Stimulated activated naive B cell treated with anti-CD40 and anti-IgM and Interleukin-4, amounts not matched to agents 10 μg/mL and 1 μg/mL and 100 μg/mL, for 72 hours (primary cell): ENCODE measurements around the gene NRP2.

Experiments used
- ATAC-seq, 2 donors: fragments of 150-1000 bp; cut with Tn5 transposase; replicated peaks; 2 replicates each; pipeline ENCODE4 v1.10.0; 2021; ENCODE audit warnings: moderate library complexity in 1 of 2
- DNase-seq: peaks from one replicate; pipeline ENCODE4 v3.0.0; 2021
- H3K27ac Mint-ChIP-seq: one replicate; pipeline ENCODE4 v1.8.0; 2022; ENCODE audit warnings: mild to moderate bottlenecking, mixed read lengths
- H3K27me3 Mint-ChIP-seq, 2 donors: one replicate each; pipeline ENCODE4 v1.8.0; 2022; ENCODE audit warnings: mixed read lengths in 2 of 2
- H3K36me3 Mint-ChIP-seq, 2 donors: one replicate each; pipeline ENCODE4 v1.8.0; 2022; ENCODE audit warnings: mixed read lengths in 2 of 2, mild to moderate bottlenecking in 1 of 2
- H3K4me1 Mint-ChIP-seq, 2 donors: one replicate each; pipeline ENCODE4 v1.8.0; 2022; ENCODE audit warnings: mixed read lengths in 2 of 2, mild to moderate bottlenecking in 1 of 2
- H3K4me3 Mint-ChIP-seq, 2 donors: one replicate each; pipeline ENCODE4 v1.8.0; 2022; ENCODE audit warnings: mild to moderate bottlenecking in 2 of 2, mixed read lengths in 2 of 2, moderate library complexity in 1 of 2
- H3K9me3 Mint-ChIP-seq, 2 donors: one replicate each; pipeline ENCODE4 v1.8.0; 2022; ENCODE audit warnings: mixed read lengths in 2 of 2, mild to moderate bottlenecking in 1 of 2

Gene NRP2

DNA sequence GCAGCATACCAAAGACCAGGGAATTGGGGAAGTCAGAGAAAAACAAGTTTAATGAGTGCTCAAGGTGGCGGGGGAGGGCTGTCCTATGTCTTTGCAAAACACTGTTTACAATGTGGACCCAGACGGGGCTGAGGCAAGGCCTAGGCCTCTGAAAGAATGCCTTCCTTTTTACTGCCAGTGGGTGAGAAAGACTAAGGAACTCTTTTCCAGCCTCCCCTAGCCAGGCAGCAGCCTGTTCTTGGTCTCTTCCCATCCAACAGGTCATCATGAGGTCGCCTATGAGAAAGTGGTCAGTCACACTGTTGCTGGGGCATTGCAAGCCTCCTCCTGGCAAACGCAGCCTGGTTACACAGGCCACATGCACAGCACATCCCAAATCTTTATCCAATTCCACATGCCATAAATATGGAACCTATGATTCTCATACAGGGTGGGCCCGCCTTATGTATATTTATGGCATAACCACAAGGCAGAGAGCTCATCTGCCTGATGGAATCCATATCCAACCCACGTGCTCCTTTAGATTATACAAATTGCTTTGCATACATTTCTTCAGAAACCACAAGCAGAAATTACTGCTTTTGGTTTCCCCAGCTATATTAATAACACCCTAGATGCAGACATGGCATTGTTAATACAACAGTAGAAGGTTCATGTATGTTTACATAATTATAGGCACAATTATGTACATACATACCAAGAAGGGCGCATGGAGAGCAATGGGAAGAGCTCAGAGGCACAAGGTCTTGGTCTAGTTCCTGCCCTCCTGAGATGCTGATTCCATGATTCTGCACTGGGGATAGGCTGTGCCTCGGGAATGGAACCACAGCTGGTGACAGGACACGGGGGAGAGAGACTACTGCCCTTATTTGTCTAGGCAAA is 48.6 kb downstream of the NRP2 start:
- Mint-ChIP-seq H3K27ac (no peak overlapping the region), H3K4me1 (peaks cover 0 to 15% of the 10 kb centered on the region in 2 donors), H3K4me3 (no peak overlapping the region), H3K27me3 (no peaks in the 10 kb centered on the region), H3K36me3 (peaks cover 15 to 35% of the 10 kb centered on the region in 2 donors), H3K9me3 (no peaks in the 10 kb centered on the region)
- DNase-seq (no peak), ATAC-seq (no peak)

DNA sequence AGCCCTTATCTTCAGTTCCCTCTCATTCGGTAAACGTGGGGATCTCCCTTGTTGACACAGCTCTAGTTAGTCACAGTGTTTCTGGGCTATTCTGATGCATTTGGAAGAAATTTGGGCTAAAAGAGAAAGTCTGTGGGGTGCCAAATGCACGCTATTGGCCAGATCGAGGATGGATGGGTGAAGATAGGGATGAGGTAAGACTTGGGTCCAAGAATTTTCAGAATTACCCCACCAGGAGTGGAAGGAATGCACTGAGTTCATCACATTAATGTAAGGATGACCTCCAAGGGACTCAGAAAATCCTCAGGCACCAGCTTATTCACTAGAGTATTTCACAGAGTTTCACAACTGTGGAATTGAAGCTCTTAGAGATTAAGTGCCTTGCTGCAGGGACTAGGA is 49.3 kb downstream of the NRP2 start:
- Mint-ChIP-seq H3K27me3 (no peaks in the 10 kb centered on the region), H3K9me3 (no peaks in the 10 kb centered on the region), H3K4me1 (peaks cover 0 to 15% of the 10 kb centered on the region in 2 donors), H3K27ac (no peak overlapping the region), H3K4me3 (no peak overlapping the region), H3K36me3 (peaks cover 11 to 28% of the 10 kb centered on the region in 2 donors)
- DNase-seq (no peak), ATAC-seq (no peak)

DNA sequence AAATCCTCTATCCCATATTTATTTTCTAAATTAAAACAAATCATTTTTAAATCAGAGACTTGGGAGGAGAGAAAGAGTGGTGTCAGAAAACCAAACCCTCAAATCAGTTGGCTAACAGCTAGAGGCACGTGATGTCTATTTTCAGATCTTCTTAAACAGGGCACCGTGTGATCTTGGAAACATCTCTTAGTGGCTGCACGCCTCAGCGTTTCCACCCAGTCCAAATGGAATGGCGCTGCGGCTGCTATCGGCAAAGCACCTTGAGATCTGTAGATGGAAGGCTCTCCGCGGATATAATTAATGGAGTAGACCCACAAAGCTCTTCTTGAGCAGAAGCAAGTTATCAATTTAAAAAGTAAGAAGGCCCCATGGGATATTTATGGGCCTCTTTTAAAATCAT is 50.0 kb downstream of the NRP2 start:
- Mint-ChIP-seq H3K4me3 (no peak overlapping the region), H3K4me1 (peaks cover 0 to 15% of the 10 kb centered on the region in 2 donors), H3K36me3 (peaks cover 11 to 21% of the 10 kb centered on the region in 2 donors), H3K27ac (no peak overlapping the region), H3K27me3 (no peaks in the 10 kb centered on the region), H3K9me3 (no peaks in the 10 kb centered on the region)
- ATAC-seq: no peak
- no peak for DNase-seq

DNA sequence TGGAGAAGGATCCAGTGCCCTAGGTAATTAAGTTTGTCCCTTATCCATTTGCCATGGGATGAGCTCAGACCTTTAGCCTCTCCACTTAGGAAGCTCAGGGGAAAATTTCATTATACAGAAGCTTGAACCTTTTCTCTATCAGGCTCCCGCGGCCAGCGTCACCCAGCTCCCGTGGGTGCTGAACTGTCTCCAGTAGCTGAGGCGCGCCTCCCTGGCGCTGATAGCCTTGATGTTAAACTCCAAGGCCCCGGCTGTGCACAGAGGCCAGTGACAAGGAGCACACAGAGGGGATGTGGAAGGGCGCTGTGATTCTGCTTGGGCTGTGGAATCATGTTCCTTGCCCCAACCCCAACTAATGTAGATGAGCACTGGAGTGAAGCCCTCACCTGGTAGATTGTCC is 50.8 kb downstream of the NRP2 start:
- no peak overlapping the region for H3K4me3 Mint-ChIP-seq
- H3K27me3 Mint-ChIP-seq: no peaks in the 10 kb centered on the region
- no peak for DNase-seq
- no peak for ATAC-seq
- H3K9me3 Mint-ChIP-seq: no peaks in the 10 kb centered on the region
- H3K27ac Mint-ChIP-seq: no peak overlapping the region
- peaks cover 6 to 13% of the 10 kb centered on the region in 2 donors for H3K36me3 Mint-ChIP-seq
- peaks cover 0 to 15% of the 10 kb centered on the region in 2 donors for H3K4me1 Mint-ChIP-seq

DNA sequence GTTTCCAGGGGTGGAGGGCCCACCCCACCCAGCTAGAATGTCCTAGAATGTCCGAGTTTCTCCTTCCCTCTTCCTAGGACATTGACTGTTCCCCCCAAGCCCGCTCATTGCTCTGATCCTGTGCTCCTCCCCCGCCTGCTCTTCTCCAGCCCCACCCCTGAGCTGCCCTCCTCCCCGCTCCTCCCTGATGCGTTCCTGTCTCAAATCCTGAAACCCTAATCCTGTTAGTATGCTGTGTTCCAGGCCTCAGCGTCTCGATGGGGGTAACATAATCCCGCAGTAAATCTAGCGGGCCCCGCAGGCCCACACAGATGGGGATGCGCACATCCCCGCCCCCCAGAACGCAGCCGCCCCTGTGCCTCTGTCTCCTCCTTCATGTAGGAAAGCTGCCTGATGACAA is 51.3 kb downstream of the NRP2 start:
- Mint-ChIP-seq H3K4me1 (peaks cover 0 to 15% of the 10 kb centered on the region in 2 donors), H3K27me3 (no peaks in the 10 kb centered on the region), H3K4me3 (no peak overlapping the region), H3K27ac (no peak overlapping the region), H3K36me3 (peaks cover 4 to 10% of the 10 kb centered on the region in 2 donors), H3K9me3 (no peaks in the 10 kb centered on the region)
- no peak for DNase-seq
- no peak for ATAC-seq

DNA sequence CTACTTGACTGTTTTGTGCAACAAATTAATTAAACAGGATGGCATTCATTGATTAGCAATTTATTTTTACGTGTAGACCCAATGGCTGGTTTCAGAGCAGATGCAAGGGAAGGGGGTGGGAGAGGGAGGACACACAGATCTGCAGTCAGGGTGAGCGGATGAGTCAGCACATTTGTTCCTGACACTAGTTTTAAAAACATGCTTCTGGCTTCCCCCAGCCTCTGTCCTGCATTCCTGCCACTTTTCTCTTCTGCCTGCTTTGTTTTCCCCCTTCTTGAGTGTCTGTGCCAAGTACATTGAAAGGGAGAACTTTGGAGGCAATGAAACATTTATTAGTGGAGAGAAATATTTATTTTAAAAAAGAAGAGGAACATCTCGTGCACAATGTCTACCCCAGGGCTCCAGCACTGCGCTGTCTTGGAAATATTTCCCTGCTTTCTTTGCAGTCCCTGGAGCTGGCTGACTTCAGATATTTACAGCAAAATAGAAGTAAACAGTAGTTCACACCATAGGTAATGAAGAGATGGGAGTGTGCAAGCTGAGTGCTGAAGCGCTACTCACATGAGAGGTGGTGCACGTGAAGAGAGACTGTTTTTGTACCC is 52.2 kb downstream of the NRP2 start:
- ATAC-seq (no peak), DNase-seq (no peak)
- H3K27me3 Mint-ChIP-seq: no peaks in the 10 kb centered on the region
- H3K9me3 Mint-ChIP-seq: no peaks in the 10 kb centered on the region
- H3K27ac Mint-ChIP-seq: no peak overlapping the region
- H3K4me1 Mint-ChIP-seq: peaks cover 0 to 15% of the 10 kb centered on the region in 2 donors
- no peak overlapping the region for H3K4me3 Mint-ChIP-seq
- peaks cover 3 to 10% of the 10 kb centered on the region in 2 donors for H3K36me3 Mint-ChIP-seq

DNA sequence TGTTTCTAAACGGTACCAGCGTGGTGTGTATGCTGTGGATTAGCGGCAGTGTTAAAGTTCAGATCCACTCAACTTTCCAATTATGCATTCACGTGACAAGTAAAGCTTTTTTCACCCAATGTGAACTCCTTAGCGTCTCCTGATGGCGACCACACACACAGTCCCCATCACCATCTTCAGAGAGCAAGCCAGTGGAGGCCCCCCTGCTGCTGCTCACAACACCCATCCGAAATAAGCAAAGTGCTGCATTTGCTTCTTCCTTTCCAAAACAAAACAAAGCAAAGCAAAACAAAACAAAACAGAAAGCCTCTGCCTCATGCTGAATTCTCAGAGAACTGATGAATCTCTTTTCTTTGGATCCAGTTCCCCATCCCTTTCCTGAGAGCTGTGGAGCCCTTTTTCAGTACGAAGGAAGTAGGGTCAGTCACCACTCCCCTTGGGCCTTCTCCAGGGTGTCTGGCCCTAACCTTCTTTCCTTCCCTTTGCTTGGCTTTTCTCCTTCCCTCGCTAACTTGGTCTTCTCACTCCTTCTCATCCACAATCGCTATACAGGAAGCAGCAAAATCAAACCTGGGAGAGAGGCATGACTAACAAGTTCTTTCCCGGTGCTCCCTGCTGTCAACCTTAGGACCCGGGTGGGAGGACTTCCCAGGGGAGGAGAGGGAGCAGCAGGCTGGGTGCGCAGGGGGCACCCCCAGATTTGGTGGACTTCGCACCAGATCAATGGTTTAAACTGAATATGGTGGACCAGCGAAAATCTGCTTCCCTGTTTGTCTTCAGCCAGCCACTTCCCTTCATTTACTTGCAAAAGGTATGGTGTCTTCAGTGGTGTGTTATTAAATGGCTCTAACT is 56.0 kb downstream of the NRP2 start:
- Mint-ChIP-seq H3K27me3 (peaks cover 0 to 6% of the 10 kb centered on the region in 2 donors), H3K4me1 (peaks cover 0 to 8% of the 10 kb centered on the region in 2 donors), H3K4me3 (no peak overlapping the region), H3K36me3 (peaks cover 16 to 26% of the 10 kb centered on the region in 2 donors), H3K9me3 (no peaks in the 10 kb centered on the region), H3K27ac (no peak overlapping the region)
- DNase-seq: no peak
- no peak for ATAC-seq

DNA sequence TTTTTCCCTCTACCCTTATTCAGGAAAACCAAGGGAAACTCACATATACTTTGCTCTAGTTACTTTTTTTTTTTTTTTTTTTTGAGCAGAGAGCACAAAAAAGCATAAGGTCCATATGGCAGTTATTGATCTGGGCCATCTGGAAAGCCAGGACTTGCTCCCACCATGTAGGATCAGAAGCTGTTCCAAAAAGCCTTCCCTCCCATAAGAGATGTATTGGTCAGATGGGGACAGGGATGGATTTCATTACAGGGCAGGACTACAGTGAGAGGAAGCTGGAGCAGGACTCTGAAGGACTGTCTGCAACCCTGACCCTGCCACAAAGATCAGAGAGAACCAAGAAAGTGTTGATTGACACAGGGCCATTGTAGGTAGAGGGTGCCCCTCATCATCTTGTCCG is 57.3 kb downstream of the NRP2 start:
- no peak overlapping the region for H3K27ac Mint-ChIP-seq
- H3K9me3 Mint-ChIP-seq: no peaks in the 10 kb centered on the region
- no peak overlapping the region for H3K4me3 Mint-ChIP-seq
- no peak for DNase-seq
- no peak for ATAC-seq
- peaks cover 0 to 6% of the 10 kb centered on the region in 2 donors for H3K27me3 Mint-ChIP-seq
- no peaks in the 10 kb centered on the region for H3K4me1 Mint-ChIP-seq
- peaks cover 16 to 37% of the 10 kb centered on the region in 2 donors for H3K36me3 Mint-ChIP-seq

DNA sequence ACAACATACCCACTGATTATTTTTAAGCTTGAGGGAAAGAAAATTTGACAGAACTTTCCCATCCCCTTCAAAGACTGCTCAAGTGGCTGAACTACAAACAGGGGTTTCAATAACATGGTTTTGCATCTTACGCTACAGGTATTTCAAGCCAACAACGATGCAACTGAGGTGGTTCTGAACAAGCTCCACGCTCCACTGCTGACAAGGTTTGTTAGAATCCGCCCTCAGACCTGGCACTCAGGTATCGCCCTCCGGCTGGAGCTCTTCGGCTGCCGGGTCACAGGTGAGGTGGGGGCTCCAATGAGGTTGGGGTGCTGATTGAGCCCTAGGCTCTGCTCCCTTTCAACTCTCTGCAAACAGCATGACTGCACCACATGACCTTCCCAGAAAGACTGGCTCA is 58.1 kb downstream of the NRP2 start:
- Mint-ChIP-seq H3K4me1 (no peaks in the 10 kb centered on the region), H3K4me3 (no peak overlapping the region), H3K27me3 (peaks cover 0 to 6% of the 10 kb centered on the region in 2 donors), H3K9me3 (no peaks in the 10 kb centered on the region), H3K36me3 (peaks cover 19 to 43% of the 10 kb centered on the region in 2 donors), H3K27ac (no peak overlapping the region)
- DNase-seq (no peak), ATAC-seq (no peak)

DNA sequence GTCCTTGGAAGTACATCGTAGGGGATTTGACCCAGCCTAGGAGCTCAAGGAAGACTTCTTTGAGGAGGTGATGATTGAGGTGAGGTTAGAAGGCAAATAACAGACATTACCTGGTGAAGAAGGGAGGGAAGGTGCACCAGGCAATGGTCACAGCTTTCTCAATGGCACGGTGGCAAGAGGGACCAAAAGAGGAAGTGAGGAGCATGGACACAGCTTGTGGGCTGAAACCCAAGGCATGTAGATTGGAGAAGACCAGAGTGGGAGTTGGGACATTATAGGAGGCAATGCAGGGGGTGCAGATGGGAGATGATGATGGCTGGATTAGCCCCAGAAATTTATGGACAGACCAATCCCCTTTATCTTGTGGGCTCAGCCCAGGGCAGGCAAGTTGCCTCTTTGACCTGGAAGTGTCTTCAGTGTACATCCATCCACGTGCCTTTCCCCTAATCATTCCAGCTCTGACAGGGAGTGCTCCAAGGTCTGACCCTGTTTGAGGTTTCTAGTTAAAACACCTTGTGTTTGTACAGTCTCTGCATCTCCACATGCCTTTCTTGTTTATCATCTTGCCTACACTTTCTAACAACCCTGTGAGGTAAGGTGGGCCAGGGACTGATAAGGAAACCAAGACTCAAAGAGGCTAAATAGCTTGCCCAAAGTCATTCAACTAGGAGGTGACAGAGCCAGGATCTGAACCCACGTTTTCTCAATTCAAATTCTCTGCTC is 59.1 kb downstream of the NRP2 start:
- no peak overlapping the region for H3K27ac Mint-ChIP-seq
- H3K36me3 Mint-ChIP-seq: peaks cover 22 to 50% of the 10 kb centered on the region in 2 donors
- no peaks in the 10 kb centered on the region for H3K4me1 Mint-ChIP-seq
- no peaks in the 10 kb centered on the region for H3K9me3 Mint-ChIP-seq
- peaks cover 0 to 6% of the 10 kb centered on the region in 2 donors for H3K27me3 Mint-ChIP-seq
- no peak for ATAC-seq
- no peak overlapping the region for H3K4me3 Mint-ChIP-seq
- DNase-seq: no peak

DNA sequence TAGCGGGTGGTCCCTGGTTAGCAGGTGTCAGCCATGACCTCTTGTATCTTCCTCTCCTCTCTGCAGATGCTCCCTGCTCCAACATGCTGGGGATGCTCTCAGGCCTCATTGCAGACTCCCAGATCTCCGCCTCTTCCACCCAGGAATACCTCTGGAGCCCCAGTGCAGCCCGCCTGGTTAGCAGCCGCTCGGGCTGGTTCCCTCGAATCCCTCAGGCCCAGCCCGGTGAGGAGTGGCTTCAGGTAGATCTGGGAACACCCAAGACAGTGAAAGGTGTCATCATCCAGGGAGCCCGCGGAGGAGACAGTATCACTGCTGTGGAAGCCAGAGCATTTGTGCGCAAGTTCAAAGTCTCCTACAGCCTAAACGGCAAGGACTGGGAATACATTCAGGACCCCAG is 60.8 kb downstream of the NRP2 start:
- DNase-seq (no peak), ATAC-seq (no peak)

DNA sequence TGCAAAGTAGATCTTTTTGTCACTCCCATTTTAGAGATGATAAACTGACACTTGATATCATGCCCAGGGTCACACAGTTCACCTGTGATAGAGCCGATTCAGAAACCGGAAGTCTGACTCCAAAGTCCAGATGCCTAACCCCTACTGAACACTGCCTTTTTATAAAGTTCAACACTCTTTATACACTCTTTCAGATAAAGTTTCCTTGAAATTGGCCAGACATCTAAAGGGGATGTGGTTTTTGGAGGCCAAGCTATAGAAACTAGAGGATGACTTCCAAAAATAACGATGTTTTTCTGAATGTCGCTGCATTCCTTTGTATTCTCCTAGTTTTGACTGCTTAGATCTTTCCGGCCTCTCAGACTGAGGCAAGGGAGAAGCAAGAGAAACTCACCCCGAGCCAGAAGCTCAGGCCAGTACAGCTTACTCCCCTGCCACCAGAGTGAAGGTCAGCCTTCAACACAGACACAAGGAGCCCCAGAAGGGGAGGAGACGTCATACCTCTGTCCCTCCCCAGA is 61.8 kb downstream of the NRP2 start:
- ATAC-seq: no peak
- no peaks in the 10 kb centered on the region for H3K9me3 Mint-ChIP-seq
- H3K4me1 Mint-ChIP-seq: peaks cover 0 to 5% of the 10 kb centered on the region in 2 donors
- H3K4me3 Mint-ChIP-seq: no peak overlapping the region
- DNase-seq: no peak
- H3K27me3 Mint-ChIP-seq: peaks cover 0 to 6% of the 10 kb centered on the region in 2 donors
- H3K36me3 Mint-ChIP-seq: peaks cover 22 to 43% of the 10 kb centered on the region in 2 donors
- no peak overlapping the region for H3K27ac Mint-ChIP-seq

More for the DNA sequence above, 60.8 kb downstream of the NRP2 start:
- Mint-ChIP-seq H3K36me3 (peaks cover 24 to 50% of the 10 kb centered on the region in 2 donors), H3K4me1 (peaks cover 0 to 5% of the 10 kb centered on the region in 2 donors), H3K27me3 (peaks cover 0 to 6% of the 10 kb centered on the region in 2 donors), H3K27ac (no peak overlapping the region), H3K9me3 (no peaks in the 10 kb centered on the region), H3K4me3 (no peak overlapping the region)

DNA sequence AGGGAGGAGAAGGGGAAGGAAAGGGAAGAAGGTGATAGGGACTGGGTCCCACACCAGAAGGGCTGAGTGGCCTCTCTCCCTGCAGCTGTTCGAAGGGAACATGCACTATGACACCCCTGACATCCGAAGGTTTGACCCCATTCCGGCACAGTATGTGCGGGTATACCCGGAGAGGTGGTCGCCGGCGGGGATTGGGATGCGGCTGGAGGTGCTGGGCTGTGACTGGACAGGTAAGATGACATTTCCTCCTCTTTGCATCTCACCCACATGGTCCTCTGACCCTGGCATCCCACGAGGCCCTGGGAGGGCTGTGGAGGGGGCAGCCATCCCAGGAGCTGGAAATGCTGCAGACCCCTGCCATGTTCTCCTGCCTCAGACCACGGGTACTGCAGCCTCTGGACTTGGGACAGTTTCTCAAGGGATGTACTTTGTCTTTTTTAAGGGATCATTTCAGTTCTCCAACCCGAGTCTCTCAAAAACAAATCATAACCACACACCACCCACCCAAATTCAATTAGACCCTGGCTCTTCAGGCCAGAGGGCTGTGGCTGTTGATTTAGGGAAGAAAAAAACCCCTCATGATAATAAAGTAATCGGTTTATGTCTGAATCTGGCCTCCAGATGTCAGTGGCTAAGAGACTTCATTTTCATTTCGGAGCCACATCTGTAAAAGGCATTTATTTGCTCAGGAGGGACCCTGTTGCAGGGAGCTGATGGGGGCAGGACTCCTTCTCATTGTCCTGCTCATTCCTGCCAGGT is 63.5 kb downstream of the NRP2 start:
- Mint-ChIP-seq H3K4me3 (no peak overlapping the region), H3K9me3 (no peaks in the 10 kb centered on the region), H3K27ac (no peak overlapping the region), H3K4me1 (peaks cover 0 to 5% of the 10 kb centered on the region in 2 donors), H3K36me3 (peaks cover 17 to 47% of the 10 kb centered on the region in 2 donors), H3K27me3 (peaks cover 0 to 11% of the 10 kb centered on the region in 2 donors)
- DNase-seq: no peak
- no peak for ATAC-seq
